HG02885 (cell line): ENCODE measurements around the gene MED29.

Source experiments
- ATAC-seq: cut with Tn5 transposase; IDR thresholded peaks from one replicate; pipeline ENCODE4 v1.9.1; 2021; ENCODE audit warnings: mild to moderate bottlenecking; ENCODE audit not compliant: unreplicated experiment, poor library complexity

MED29 gene

DNA sequence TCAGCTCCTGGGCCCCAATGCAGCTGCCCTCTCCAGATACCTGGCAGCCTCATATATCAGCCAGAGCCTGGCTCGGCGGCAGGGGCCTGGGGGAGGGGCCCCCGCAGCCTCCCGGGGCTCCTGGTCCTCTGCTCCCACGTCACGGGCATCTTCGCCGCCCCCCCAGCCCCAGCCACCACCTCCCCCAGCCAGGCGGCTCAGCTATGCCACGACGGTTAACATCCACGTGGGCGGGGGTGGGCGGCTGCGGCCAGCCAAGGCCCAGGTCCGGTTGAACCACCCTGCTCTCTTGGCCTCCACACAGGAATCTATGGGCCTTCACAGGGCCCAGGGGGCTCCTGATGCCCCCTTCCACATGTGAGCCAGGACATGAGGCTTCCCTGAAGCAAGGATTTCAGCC, 33.8 kb downstream of the MED29 start:
- ATAC-seq: no peak

DNA sequence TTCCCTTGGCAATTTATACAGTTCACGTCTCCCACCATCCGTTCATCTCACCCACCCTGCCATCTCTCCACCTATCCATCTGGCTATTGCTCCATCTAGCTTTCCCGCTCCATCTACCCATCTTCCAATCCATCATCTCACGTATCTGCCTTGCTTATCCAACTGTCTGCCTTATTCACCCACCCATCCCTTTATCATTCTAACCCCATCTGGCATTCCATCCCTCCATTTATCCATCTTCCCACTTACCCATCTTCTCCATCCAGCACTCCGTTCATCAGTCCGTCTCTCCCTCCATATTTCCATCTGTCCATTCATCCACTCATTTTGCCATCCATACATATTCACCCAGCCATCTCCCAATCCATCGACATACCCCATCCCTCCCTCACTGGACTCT, 34.6 kb downstream of the MED29 start:
- ATAC-seq: no peak

DNA sequence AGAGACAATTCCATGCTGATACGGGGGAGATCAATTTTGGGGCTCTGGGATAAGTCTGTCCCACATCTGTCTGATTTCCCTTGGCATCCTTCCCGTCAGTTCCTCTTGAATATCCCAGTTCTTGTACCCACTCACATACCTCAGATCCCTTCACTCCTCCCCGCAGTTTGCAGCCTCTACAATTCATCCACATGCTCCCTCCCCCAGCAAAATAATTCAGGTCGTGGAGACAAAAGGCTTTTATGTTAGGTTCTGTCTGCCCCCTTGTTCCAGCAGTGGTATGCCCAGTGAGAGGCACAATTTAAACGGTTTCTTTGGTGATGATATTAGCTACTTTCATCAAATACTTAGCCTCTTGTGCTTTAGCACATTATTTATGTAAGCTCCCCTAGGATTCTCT, 35.0 kb downstream of the MED29 start:
- no peak for ATAC-seq

DNA sequence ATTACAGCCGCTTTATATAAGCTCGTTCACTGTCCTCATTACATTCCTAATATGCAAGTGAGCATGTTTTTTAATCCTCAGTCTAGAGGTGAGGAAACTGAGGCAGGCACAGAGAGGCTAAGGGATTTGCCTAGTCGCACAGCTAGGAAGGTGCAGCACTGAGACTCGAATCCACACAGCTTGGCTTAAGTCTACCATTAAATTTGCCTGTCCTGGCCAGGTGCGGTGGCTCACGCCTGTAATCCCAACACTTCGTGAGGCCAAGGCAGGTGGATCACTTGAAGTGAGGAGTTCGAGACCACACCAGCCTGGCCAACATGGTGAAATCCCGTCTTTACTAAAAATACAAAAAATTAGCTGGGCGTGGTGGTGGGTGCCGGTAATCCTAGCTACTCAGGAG, 36.5 kb downstream of the MED29 start:
- no peak for ATAC-seq

DNA sequence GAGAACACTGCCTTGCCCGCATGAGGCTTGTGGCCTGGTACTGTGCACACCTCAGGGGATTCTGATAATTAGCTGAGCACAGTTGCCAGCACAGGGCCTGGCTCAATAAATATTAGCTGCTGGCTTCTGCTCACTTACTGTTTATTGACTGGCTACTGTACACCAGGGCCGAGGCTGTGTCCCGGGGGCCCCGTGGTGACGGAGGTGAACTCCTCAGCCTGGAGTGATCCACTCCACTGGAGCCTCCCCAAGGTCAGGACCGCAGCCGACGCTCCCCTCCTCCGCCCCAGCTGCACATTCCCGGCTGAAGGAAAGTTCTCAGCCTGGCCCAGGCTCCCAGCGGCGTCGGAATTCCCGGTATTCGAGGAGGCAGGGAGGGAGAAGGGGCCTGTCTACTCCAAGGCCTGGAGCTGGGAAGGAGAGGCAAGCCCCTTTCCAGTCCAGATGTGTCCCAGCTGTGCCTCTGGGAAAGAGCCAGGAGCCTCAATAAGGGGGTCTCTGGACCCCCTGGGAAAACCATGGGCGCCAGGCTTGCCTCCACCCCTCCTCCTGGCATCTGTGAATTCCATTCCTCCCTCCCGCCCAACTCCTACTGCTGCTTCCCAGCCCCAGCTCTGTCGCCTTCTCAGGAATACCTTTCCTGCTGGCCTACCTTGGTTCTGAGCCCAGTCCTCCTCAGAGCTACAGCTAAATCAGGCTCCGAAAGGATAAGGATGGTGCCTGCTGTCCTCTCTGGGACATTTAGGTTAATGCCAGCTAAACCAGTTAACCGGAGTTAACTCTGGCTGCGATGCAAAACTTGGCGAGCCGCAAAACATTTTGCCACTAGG, 37.3 kb downstream of the MED29 start:
- no peak for ATAC-seq

DNA sequence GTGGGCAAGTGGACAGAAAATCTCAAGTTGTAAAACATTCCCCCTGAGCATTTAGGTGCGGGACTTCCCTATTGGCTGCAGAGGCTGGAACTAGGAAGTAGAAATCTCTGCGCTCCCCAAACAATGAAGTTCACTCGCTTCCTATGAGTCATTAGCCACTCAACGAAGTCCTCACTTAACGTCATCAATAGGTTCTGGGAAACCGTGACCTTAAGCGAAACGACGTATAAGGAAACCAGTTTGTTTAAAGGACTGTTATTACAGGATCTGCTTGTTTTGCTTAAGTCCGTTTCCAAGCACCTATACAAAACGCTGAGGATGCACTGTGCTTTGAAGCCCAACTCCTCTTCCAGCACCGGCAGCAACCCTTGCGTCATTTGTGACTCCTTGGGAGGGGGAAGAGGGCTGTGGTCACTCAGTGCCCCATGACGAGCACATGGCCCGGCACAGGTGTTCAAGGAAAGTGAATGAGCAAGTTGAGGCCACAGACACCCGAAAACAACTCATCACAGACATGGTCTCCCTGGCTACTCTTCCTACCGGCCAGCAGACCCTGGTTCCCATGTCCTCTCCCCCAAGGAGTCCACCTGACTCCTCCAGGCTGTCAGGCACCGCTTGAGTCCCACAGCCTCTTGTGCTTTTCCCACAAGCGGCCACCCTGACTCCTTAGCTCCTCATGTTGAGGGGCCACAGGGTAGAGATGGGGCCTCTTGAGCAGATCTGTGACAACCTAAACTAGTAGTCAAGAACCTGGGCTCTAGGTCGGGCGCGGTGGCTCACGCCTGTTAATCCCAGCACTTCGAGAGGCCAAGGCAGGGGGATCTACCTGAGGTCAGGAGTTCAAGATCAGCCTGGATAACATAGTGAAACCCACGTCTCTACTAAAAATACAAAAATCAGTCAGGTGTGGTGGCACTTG, 39.8 kb downstream of the MED29 start:
- ATAC-seq: peak; percentile 52

DNA sequence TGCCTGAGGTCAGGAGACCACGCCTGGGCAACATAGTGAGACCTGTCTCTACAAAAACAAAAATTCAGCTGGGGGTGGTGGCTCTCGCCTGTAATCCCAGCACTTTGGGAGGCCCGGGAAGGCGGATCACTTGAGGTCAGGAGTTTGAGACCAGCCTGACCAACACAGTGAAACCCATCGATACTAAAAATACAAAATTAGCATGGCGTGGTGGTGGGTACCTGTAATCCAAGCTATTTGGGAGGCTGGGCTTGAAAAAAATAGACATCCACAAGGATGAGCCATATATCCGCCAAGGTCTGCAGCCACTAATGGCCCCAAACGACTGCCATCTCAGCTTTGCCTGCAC, 41.5 kb downstream of the MED29 start:
- no peak for ATAC-seq

DNA sequence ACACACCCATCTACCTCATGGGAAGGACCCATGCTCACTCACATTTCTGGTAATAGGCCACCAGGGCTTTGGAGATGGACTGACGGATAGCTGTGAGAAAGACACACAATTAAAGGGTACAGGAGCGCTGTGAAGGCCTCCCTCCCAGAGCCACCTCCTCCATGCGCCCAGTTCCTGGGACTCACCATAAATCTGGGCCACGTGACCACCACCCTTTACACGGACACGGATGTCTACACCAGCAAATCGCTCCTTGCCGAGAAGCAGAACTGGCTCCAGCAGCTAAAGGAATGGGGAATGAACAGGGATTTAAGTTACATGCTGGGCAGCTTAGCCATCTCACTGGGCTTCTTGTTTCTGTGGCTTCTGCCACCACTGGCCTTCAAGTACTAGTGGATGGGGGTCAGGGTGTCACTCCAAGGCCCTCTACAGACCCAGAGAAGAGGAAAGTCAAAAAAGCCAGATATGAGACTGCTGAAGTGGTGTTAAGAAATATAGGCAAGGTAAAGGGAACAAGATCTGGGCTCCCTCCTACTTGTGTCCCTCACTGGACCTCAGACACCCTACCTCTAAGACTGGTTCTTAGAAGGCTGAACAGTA, 42.4 kb downstream of the MED29 start:
- no peak for ATAC-seq

DNA sequence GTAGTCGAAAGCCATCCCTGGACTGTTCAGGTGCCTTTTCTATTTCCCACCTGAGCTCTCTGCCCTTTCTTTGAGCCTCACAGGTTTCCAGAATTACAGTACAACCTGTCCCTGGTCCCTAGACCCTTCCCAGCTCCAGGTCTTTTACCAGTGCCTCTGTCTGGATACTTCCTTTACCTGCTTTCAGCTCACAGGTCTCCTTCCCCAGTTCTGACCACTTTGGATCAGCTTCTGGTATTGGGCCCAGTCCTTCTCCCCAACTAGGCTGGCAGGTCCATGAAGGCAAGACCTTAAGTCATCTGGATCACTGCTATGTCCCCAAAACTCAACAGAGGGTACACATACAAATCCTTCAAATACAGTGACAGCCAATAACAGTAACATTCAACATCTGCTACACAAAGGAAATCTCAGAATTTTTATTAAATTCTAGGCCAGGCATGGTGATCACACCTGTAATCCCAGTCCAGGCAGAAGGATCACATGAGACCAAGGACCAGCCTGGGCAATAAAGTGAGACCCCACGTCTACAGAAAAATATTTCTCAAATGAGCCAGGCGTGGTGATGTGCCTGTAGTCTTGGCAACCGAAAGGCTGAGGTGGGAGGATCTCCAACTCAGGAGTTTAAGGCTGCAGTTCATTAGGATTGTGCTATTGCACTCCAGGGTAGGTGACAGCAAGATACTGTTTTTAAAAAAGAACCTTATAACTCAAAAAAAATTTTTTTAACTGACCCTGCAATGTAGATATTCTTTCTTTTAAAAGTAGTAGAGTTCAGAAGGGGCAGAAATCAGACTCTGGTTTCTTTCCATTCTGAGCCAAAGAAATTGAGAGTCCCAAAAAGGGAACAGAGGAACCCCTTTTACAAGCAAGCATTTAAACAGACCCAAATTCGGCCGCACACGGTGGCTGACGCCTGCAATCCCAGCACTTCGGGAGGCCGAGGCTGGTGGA, 43.2 kb downstream of the MED29 start:
- no peak for ATAC-seq

DNA sequence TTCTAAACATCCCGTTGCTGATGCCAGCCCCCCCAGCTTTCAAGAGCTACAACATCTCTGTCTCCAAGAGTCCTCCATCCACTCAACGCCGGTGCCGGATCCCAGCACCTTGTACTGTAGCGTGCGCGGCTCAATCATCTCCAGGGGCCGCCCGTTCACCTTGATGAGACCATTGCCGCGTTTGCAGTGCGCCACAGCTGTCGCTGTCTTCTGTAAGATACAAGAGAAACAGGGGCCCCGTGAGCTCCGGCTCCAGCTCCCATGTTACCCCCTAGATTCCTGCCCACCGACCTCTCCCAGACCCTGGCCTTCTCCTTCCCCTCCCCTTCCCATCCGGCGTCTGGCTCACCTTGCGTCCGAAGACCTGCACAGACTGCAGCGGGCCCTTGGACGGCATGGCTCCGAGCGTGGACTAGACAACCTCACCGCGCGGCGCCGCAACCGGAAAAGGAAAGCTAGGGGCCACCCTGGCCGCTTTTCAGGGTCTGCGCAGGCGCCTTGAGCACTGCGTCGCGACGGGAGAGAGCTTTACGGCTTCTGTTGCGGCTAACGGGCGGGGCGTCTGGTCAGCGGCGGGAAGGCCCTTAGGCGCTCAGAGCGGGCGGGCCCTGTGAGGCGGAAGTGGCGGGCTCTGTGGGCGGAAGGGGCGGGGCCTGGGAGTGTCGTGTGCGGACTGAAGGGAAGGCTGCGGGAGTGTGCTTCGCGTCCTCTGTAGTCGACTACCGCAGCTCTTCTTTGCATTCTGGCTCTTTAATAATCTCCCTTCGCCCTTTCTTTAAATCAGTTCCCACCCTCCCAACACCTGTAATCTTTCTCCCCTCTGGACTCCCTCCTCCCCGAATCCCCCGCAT, 44.5 kb downstream of the MED29 start, which contains the start of gene RPS16:
RPS16 (minus strand) TSS at position 451 of the 851 bp plus-strand sequence; CDS start at position 397, 54 bp downstream.
- peak; percentile 88 for ATAC-seq

DNA sequence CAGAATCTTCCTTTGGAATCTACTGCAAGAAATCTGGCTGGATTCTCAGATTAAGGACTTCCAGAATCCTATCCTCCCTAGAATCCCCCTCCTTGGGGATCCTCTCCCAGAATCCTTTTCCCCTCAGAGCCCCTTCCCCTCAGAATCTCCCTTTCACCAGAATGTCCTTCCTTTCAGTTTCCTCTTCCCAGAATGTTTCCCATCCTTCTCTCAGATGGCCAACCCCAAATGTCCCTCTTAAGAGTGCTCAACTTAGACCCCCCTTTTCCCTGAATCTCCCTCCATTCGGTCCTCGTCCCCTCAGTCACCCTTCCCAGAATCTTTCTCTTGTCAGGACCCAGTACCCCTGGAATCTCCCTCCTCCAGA, 45.2 kb downstream of the MED29 start:
- ATAC-seq: no peak

DNA sequence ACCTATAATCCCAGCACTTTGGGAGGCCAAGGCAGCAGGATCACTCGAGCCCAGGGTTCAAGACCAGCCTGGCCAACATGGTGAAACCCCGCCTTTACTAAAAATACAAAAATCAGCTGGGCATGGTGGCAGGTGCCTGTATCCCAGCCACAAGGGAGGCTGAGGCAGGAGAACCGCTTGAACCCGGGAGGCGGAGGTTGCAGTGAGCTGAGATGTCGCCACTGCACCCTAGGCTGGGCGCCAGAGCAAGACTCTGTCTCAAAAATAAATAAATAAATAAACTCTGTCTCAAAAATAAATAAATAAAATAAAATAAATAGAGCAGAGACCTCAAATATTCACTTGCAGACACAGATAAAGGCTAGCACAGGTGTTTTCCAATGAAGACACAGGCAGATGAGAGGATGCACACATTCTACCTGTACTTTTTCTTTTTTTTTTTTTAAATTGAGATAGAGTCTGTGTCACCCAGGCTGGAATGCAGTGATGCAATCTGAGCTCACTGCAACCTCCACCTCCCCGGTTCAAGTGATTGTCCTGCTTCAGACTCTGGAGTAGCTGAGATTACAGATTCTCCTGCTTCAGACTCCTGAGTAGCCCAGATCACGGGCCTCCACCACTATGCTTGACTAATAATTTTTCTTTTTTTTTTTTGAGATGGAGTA, 47.2 kb downstream of the MED29 start:
- no peak for ATAC-seq

DNA sequence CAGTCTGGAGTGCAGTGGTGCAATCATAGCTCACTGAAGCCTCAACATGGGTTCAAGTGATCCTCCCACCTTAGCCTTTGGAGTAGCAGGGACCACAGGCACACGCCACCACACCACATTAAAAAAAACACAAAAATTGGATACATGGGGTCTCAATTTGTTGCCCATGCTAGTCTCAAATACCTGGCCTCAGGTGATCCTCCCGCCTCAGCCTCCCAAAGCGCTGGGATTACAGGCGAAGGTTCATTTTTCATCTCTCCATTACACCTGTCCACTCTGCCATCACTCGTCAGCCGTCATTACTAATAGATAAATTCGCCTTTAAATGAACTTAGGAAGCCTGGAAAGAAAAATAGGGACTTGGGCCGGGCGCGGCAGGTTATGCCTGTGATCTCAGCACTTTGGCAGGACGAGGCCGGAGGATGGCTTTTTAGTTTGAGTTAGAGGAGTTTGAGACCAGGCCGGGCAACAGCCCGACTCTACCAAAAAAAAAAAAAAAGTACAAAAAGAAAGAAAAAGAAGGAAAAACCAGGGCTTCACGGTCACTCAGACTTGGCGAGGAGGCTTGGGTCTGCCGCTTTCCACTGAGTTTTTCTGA, 53.5 kb downstream of the MED29 start:
- ATAC-seq: no peak

DNA sequence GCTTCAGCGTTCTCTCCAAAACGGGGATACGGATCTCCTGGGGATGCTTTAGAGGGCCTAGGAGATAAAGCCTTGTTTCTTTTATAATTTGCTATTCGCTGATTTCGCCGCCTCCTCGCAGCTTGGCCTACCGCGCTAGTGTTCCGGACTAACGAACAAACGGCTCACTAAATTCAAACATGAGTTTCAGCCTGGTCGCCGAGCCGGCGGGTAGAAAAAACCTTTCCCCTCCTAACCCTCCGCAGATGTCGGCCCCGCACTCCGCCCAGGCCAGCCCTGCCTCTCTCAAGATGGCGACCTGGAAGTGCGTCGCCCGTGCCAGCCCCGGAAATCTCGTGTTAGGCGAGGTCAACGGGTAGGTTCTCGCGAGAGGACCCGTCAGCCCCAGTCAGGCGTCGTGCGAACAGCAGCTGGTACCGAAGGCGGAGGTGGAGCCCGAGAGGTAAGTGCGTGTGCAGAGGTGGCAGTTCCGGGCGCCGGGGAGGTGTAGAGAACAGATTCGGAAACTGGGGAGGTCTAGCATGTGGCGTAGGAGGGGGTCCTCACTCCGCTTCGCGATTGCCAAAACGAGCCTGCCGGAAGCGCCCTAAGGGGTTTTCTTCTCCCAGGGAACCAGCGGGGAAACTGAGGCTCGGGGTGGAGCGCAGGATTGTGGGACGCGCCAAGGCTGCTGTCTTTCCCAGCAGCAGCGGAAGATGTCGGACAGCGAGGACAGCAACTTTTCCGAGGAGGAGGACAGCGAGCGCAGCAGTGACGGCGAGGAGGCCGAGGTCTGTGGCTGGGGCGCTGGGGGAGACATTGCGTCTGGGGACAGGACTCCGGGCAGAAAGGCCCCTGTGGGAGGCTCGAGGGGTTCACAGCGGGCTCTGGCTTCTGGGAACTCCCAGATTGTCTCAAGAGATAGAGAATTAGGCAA, 54.3 kb downstream of the MED29 start, which contains the start of gene SUPT5H:
SUPT5H (plus strand) TSS at position 387 of the 916 bp plus-strand sequence; CDS start at position 696, 309 bp downstream.
- ATAC-seq: peak; percentile 88

DNA sequence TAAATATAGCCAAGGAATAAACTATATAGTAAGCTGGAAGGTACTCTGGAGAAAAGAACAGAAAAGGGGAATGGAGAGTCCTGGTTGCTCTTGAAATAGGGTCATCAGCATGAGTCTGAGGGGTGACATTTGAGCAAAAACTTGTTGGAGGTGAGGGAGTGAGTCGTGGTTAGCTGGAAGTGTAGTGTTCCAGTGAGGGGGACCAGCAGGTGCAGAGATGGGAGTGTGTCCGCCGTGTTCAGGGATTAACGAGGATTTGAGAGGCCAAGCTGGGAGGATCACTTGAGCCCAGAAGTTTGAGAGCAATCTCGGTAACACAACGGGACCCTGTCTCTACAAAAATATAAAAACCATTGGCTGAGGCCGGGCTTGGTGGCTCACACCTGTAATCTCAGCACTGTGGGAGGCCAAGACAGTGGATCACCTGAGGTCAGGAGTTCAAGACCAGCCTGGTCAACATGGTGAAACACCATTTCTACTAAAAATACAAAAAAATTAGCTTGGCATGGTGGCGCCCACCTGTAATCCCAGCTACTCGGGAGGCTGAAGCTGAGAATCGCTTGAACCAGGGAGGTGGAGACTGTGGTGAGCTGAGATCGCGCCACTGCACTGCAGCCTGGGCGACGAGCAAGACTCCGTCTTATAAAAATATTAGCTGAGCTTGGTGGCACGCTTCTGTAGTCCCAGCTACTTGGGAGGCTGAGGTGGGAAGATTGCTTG, 55.3 kb downstream of the MED29 start:
- ATAC-seq: no peak

DNA sequence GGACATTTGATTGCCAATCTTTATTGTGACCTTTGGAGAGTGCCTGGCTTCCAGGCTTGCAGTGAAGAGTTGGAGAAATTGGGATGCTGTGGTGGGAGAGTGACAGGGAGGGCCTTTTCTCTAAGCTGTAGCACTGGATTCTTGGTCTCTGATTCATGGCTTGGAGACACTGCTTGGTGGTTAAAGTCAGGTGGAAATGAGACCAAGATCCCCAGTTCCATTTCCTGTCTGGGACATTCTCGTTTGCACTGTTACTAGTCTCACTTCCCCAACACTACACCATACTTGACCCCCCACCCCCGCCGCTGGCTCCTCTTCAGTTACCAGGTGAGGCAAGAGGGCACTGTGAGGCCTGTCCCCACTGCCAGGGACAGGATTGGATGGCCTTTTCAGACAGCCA, 57.1 kb downstream of the MED29 start:
- ATAC-seq: no peak
